Lung (tissue), 12 donors: Measurements from ENCODE around the gene SLC39A13. TPM values are rescaled to one million over a fixed set of nuclear protein-coding genes. Genes with fewer than 3 reads are reported as not detected.

ENCODE experiments used
- ATAC-seq: fragments of 200-7000 bp; cut with Tn5 transposase; one replicate; pipeline ENCODE4 v1.9.1; 2020; ENCODE audit warnings: moderate number of reproducible peaks; ENCODE audit not compliant: insufficient read depth, low FRiP score
- DNase-seq, 3 donors: peaks; one replicate each; pipeline ENCODE4 v3.0.0-alpha.2; 2013 to 2017
- H3K27ac ChIP-seq, 2 donors: one replicate each; pipeline ENCODE4 v1.5.1; 2013; ENCODE audit warnings: mild to moderate bottlenecking in 2 of 2, moderate library complexity in 2 of 2, control low read depth in 1 of 2, inconsistent platforms in 1 of 2, low read depth in 1 of 2, low read length in 1 of 2
- H3K27me3 ChIP-seq, 3 donors: one replicate each; pipeline ENCODE4 v1.5.1; 2013; ENCODE audit warnings: low read length in 2 of 3; ENCODE audit not compliant: control insufficient read depth in 3 of 3, insufficient read depth in 3 of 3
- H3K36me3 ChIP-seq, 4 donors: one replicate each; pipeline ENCODE4 v1.5.1; 2013; ENCODE audit warnings: low read length in 4 of 4, mild to moderate bottlenecking in 1 of 4, moderate library complexity in 1 of 4; ENCODE audit not compliant: control insufficient read depth in 4 of 4, insufficient read depth in 4 of 4
- H3K4me1 ChIP-seq, 5 donors: one replicate each; pipeline ENCODE4 v1.5.1; 2013; ENCODE audit warnings: low read length in 5 of 5, mild to moderate bottlenecking in 2 of 5, moderate library complexity in 1 of 5; ENCODE audit not compliant: control insufficient read depth in 5 of 5, insufficient read depth in 5 of 5
- H3K4me3 ChIP-seq: one replicate; pipeline ENCODE4 v1.5.1; 2013; ENCODE audit warnings: mild to moderate bottlenecking, control low read depth, moderate library complexity
- H3K9ac ChIP-seq, 2 donors: one replicate each; pipeline ENCODE4 v1.5.1; 2013; ENCODE audit warnings: low read length in 2 of 2, control low read depth in 1 of 2; ENCODE audit not compliant: insufficient read depth in 1 of 2
- H3K9me3 ChIP-seq, 4 donors: one replicate each; pipeline ENCODE4 v1.5.1; 2013; ENCODE audit warnings: low read length in 3 of 4, mild to moderate bottlenecking in 1 of 4, moderate library complexity in 1 of 4; ENCODE audit not compliant: control insufficient read depth in 4 of 4, insufficient read depth in 3 of 4
- WGBS, 2 donors: extraction: QIAGEN DNeasy Blood & Tissue Kit; methylation state at CpG; one replicate each; pipeline ENCODE4 v1.1.7; 2013; 5-methylcytosine and 5-hydroxymethylcytosine counted together
- polyA plus RNA-seq, 2 donors: library from polyadenylated mRNA; stranded (reverse); fragments of 200-250 nt; gene quantifications; one replicate each; pipeline ENCODE4 v1.2.1, GENCODE V29; 2013
- total RNA-seq, 2 donors: library from RNA; depleted of rRNA in 1 of 2; stranded (reverse); fragments of >200 nt in 1 of 2; gene quantifications; one replicate each; pipeline ENCODE4 v1.2.1, GENCODE V29; 2014 to 2021
- TF ChIP-seq, protein P1 (sequence below): IDR thresholded peaks from 2 replicates; pipeline ENCODE4 v1.5.1; 2012; ENCODE audit warnings: mild to moderate bottlenecking; ENCODE audit errors: control extremely low read depth, extremely low read depth
- donor health status: control.
- donor health status: control.
- donor health status: Bipolar disorder and iron deficiency.
- donor health status: healthy.
- donor health status: DM: yes; HTN: yes; CAD: no.

SLC39A13 gene
- total and polyA plus RNA-seq, 4 donors, result 31.8 to 83.8 (median 74.8) TPM

DNA sequence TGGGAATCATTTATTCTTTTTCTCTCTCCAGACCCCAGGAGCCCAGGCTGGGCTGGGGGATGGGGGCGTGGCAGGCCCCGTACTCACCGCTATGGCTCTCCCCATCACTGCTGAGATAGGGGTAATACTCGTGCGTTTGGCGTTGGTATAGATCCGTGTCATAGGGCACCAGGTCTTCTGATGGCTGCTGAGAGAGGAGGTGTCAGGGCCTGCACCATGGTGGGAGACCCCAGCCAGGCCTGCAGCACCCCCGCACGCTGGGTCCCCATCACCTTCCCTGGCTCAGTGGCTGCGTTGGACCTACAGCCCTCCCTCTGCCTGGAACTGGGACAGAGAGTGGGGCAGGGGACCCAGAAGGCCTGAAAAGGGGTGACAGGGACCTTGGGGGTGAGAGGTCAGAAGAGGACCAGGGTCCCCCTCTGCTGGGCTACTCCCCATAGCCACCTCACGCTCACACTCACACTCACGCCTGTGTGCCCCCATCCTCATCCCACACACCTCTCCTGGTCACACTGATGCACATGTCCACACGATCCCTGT, 32.8 kb upstream of the SLC39A13 start:
- TF ChIP-seq, protein P1, sequence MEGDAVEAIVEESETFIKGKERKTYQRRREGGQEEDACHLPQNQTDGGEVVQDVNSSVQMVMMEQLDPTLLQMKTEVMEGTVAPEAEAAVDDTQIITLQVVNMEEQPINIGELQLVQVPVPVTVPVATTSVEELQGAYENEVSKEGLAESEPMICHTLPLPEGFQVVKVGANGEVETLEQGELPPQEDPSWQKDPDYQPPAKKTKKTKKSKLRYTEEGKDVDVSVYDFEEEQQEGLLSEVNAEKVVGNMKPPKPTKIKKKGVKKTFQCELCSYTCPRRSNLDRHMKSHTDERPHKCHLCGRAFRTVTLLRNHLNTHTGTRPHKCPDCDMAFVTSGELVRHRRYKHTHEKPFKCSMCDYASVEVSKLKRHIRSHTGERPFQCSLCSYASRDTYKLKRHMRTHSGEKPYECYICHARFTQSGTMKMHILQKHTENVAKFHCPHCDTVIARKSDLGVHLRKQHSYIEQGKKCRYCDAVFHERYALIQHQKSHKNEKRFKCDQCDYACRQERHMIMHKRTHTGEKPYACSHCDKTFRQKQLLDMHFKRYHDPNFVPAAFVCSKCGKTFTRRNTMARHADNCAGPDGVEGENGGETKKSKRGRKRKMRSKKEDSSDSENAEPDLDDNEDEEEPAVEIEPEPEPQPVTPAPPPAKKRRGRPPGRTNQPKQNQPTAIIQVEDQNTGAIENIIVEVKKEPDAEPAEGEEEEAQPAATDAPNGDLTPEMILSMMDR, result no peak
- WGBS, 2 donors, result 79 to 85% methylated on average over 13 of the region's 13 CpGs
- H3K9me3 ChIP-seq, result no peaks in the 10 kb centered on the region
- no peaks in the 10 kb centered on the region for H3K27me3 ChIP-seq
- H3K27ac ChIP-seq, result no peak overlapping the region
- no peaks in the 10 kb centered on the region for H3K36me3 ChIP-seq
- H3K9ac ChIP-seq, result no peak overlapping the region
- ATAC-seq (no peak), DNase-seq (no peak)
- H3K4me1 ChIP-seq, result peaks cover 0 to 2% (median 0%) of the 10 kb centered on the region in 5 donors
- no peak overlapping the region for H3K4me3 ChIP-seq

DNA sequence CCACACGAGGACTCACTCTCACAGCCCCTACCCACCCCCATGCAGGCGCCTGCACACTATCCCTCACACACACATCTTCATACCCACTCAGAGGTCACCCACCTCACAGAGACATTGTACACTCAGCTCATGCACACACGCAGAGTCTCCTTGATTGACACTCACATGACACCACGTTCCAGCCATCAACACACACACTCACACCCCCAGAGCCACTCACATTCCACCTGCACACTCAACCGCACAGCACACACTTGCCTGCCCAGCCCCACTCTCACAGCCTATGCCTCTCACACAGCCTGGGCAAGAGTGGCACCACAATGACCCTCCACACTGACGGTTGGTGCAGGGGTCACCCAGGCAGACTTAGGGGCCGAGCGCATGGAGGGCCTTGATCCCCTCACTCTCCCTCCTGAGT, 32.3 kb upstream of the SLC39A13 start:
- no peak for ATAC-seq
- H3K9ac ChIP-seq, result no peak overlapping the region
- no peaks in the 10 kb centered on the region for H3K36me3 ChIP-seq
- peak overlapping the region in 1 of 2 donors; percentile 87 for H3K27ac ChIP-seq
- DNase-seq, result no peak
- TF ChIP-seq, protein P1, result no peak
- H3K27me3 ChIP-seq, result no peaks in the 10 kb centered on the region
- H3K4me1 ChIP-seq, result peaks cover 0 to 2% (median 0%) of the 10 kb centered on the region in 5 donors
- WGBS, 2 donors, result 45 to 58% methylated on average over 8 of the region's 8 CpGs
- no peaks in the 10 kb centered on the region for H3K9me3 ChIP-seq
- no peak overlapping the region for H3K4me3 ChIP-seq

DNA sequence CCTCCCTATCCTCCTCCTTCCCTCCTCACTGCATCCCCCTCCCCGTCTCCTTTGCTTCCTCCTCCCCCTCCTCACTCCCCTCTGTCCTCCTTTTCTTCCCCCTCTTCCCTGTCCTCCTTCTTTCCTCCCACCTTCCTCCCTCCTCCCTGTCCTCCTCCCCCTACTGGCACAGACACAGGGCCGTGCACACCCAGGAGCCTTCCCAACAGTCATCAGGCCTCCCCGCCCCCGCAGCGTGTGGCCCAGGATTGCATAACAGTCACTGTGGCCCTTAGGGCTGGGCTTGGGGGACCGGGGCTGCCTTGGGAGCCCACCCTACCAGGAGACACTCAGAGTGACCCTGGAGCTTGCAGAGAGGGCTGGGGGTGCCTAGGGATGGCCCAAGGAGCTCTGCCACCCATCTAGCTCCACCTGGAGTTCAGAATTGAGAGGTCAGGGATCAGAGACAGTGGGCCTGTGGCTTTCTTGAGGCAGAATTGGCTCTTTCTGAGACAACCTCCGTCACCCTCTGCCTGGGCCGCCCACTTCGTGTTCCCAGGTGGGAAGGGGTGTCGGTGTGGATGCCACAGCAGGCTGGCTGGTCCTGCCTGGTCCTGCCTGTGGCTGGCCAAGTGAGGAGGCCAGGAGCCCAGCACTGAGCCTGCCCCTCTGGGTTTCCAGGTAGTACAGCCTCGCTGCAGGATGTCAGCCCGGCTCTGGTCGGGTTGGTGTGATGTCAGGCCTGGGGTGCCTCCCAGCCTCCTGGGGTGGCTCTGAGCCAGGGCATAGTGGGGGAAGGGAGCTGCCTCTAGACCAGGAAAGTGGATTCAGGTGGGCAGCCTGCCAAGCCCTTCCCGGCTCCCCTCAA, 31.6 kb upstream of the SLC39A13 start:
- no peaks in the 10 kb centered on the region for H3K27me3 ChIP-seq
- H3K4me3 ChIP-seq, result no peak overlapping the region
- H3K9me3 ChIP-seq, result no peaks in the 10 kb centered on the region
- TF ChIP-seq, protein P1, result no peak
- peaks cover 0 to 2% (median 0%) of the 10 kb centered on the region in 5 donors for H3K4me1 ChIP-seq
- no peaks in the 10 kb centered on the region for H3K36me3 ChIP-seq
- 20 to 47% methylated on average over 14 of the region's 14 CpGs for WGBS, 2 donors
- peak overlapping the region in 1 of 2 donors; percentile 87 for H3K27ac ChIP-seq
- ATAC-seq (peak; percentile 13), DNase-seq (no peak)
- no peak overlapping the region for H3K9ac ChIP-seq
